HCT116 (cell line): ENCODE results near the gene TMEFF2. TPM values are rescaled to one million over a fixed set of nuclear protein-coding genes. Genes with fewer than 3 reads are reported as not detected.

Experiments
- ATAC-seq: fragments of 200-7000 bp; cut with Tn5 transposase; 2 replicates; pipeline ENCODE4 v1.9.1; 2020; ENCODE audit warnings: mild to moderate bottlenecking, moderate library complexity
- BruUV-seq: library from RNA; stranded (reverse); fragments of 400-500 nt; replicated peaks from 2 replicates; lab custom pipeline; 2021; lab: Mats Ljungman, UMichigan
- CTCF ChIA-PET: fragments of 300-600 bp; sonication (Branson Sonifier 250); formaldehyde crosslinking; loops from one replicate; lab custom pipeline; 2021; ENCODE audit warnings: antibody characterized with exemption; lab: Charles Lee
- POLR2A ChIA-PET: fragments of 300-600, 350-600 bp; sonication (Branson Sonifier 250); formaldehyde crosslinking; loops from one replicate; lab custom pipeline; 2021; ENCODE audit warnings: antibody characterized with exemption; lab: Charles Lee
- RAD21 ChIA-PET, 2 experiments: fragments of 300-600 bp; sonication (Branson Sonifier 250); formaldehyde crosslinking; loops; one replicate each; lab custom pipeline; 2023; ENCODE audit warnings: low total read pairs in 2 of 2; ENCODE audit not compliant: uncharacterized antibody in 2 of 2, unreplicated experiment in 2 of 2, low non-redundant PET in 1 of 2; lab: Charles Lee
- DNase-seq: peaks from one replicate; pipeline ENCODE4 v3.0.0-alpha.2; 2010; ENCODE audit warnings: low read depth, low spot score
- H2AFZ ChIP-seq: fragments of 200-600 bp; shearing (Covaris generic), sonication (generic); 2 replicates; pipeline ENCODE4 v1.6.1; 2017; ENCODE audit warnings: low read depth, mixed run types, mixed read lengths, antibody characterized with exemption, low read length; ENCODE audit not compliant: poor library complexity, severe bottlenecking
- H3K27ac ChIP-seq: 2 replicates; pipeline ENCODE4 v1.5.1; 2012; ENCODE audit warnings: low read depth, low read length
- H3K27me3 ChIP-seq: fragments of 200-600 bp; sonication (generic); 2 replicates; pipeline ENCODE4 v1.6.1; 2016; ENCODE audit warnings: mixed run types, low read length, mixed read lengths; ENCODE audit not compliant: insufficient read depth
- H3K36me3 ChIP-seq, 2 experiments: fragments of 200-500 bp in 1 of 2; fragments of 200-600 bp in 1 of 2; sonication (Bioruptor generic) in 1 of 2; sonication (generic) in 1 of 2; 2 replicates each; pipeline versions ENCODE4 v1.5.1 to v1.6.1; 2014 to 2016; ENCODE audit warnings: low read length in 2 of 2, inconsistent platforms in 1 of 2, mixed read lengths in 1 of 2, mixed run types in 1 of 2; ENCODE audit not compliant: insufficient read depth in 2 of 2, control insufficient read depth in 1 of 2
- H3K4me1 ChIP-seq, 2 experiments: fragments of 200-600 bp in 1 of 2; sonication (generic) in 1 of 2; 2 replicates each; pipeline versions ENCODE4 v1.5.1 to v1.6.1; 2012 to 2017; ENCODE audit warnings: low read length in 2 of 2, inconsistent platforms in 1 of 2, mild to moderate bottlenecking in 1 of 2, mixed read lengths in 1 of 2, mixed run types in 1 of 2, moderate library complexity in 1 of 2; ENCODE audit not compliant: insufficient read depth in 2 of 2, control insufficient read depth in 1 of 2
- H3K4me2 ChIP-seq: fragments of 200-600 bp; sonication (generic); 2 replicates; pipeline ENCODE4 v1.6.1; 2017; ENCODE audit warnings: mixed run types, low read length, mixed read lengths
- H3K4me3 ChIP-seq, 2 experiments: fragments of 200-600 bp in 1 of 2; sonication (generic) in 1 of 2; replicated peaks in 1 of 2; 2 replicates each; pipeline ENCODE4 v1.5.1; 2011 to 2016; ENCODE audit warnings: low read length in 2 of 2, control low read depth in 1 of 2, low read depth in 1 of 2, mild to moderate bottlenecking in 1 of 2, mixed read lengths in 1 of 2, mixed run types in 1 of 2
- H3K79me2 ChIP-seq: fragments of 200-600 bp; sonication (generic); 2 replicates; pipeline ENCODE4 v1.6.1; 2017; ENCODE audit warnings: mild to moderate bottlenecking, mixed run types, low read length, moderate library complexity, mixed read lengths; ENCODE audit not compliant: insufficient read depth
- H3K9ac ChIP-seq: fragments of 200-600 bp; sonication (generic); 2 replicates; pipeline ENCODE4 v1.6.1; 2016; ENCODE audit warnings: low read length, mixed read lengths
- H3K9me2 ChIP-seq: fragments of 200-600 bp; sonication (generic), shearing (Covaris generic); 2 replicates; pipeline ENCODE4 v1.6.1; 2017; ENCODE audit warnings: mixed run types, mild to moderate bottlenecking, moderate library complexity; ENCODE audit not compliant: insufficient read depth
- H3K9me3 ChIP-seq, 2 experiments: fragments of 200-500 bp in 1 of 2; fragments of 200-600 bp in 1 of 2; sonication (Bioruptor generic) in 1 of 2; sonication (generic) in 1 of 2; 2 replicates each; pipeline ENCODE4 v1.6.1; 2014 to 2017; ENCODE audit warnings: low read length in 2 of 2, mixed read lengths in 2 of 2, inconsistent platforms in 1 of 2, low read depth in 1 of 2, mild to moderate bottlenecking in 1 of 2, mixed run types in 1 of 2, moderate library complexity in 1 of 2; ENCODE audit not compliant: control insufficient read depth in 1 of 2, insufficient read depth in 1 of 2
- H4K20me1 ChIP-seq: fragments of 200-600 bp; sonication (generic), shearing (Covaris generic); 2 replicates; pipeline ENCODE4 v1.6.1; 2017; ENCODE audit warnings: mixed run types, mild to moderate bottlenecking, moderate library complexity; ENCODE audit not compliant: insufficient read depth
- CBX3 ChIP-seq: IDR thresholded peaks from 2 replicates; pipeline ENCODE4 v1.6.1; 2012; ENCODE audit warnings: low read depth
- CEBPB ChIP-seq: IDR thresholded peaks from 2 replicates; pipeline ENCODE4 v1.6.1; 2012; ENCODE audit warnings: low read depth
- EGR1 ChIP-seq: IDR thresholded peaks from 2 replicates; pipeline ENCODE4 v1.6.1; 2012; ENCODE audit warnings: low read depth
- ELF1 ChIP-seq: IDR thresholded peaks from 2 replicates; pipeline ENCODE4 v1.6.1; 2012; ENCODE audit warnings: low read depth, borderline replicate concordance
- EZH2 ChIP-seq: fragments of 200-600 bp; sonication (generic); IDR thresholded peaks from 2 replicates; pipeline ENCODE4 v1.6.1; 2017; ENCODE audit warnings: antibody characterized with exemption, mixed run types
- EZH2phosphoT487 ChIP-seq: fragments of 200-600 bp; IDR thresholded peaks from 2 replicates; pipeline ENCODE4 v1.6.1; 2018; ENCODE audit warnings: antibody characterized with exemption, borderline replicate concordance
- FOSL1 ChIP-seq: IDR thresholded peaks from 2 replicates; pipeline ENCODE4 v1.6.1; 2012; ENCODE audit warnings: low read depth
- REST ChIP-seq: IDR thresholded peaks from 2 replicates; pipeline ENCODE4 v1.6.1; 2012; ENCODE audit warnings: low read depth
- SIN3A ChIP-seq: IDR thresholded peaks from 2 replicates; pipeline ENCODE4 v1.6.1; 2012; ENCODE audit warnings: low read depth
- SP1 ChIP-seq: IDR thresholded peaks from 2 replicates; pipeline ENCODE4 v1.6.1; 2012; ENCODE audit warnings: low read depth
- TCF7L2 ChIP-seq: IDR thresholded peaks from 2 replicates; pipeline ENCODE4 v1.7.0; 2011; ENCODE audit warnings: borderline replicate concordance, inconsistent platforms; ENCODE audit not compliant: insufficient read depth, insufficient read length; ENCODE audit errors: extremely low read depth
- YY1 ChIP-seq: IDR thresholded peaks from 2 replicates; pipeline ENCODE4 v1.6.1; 2011; ENCODE audit warnings: low read length, low read depth, moderate library complexity, mild to moderate bottlenecking; ENCODE audit not compliant: insufficient replicate concordance; ENCODE audit errors: extremely low read depth
- ZBTB33 ChIP-seq: IDR thresholded peaks from 2 replicates; pipeline ENCODE4 v1.6.1; 2011; ENCODE audit warnings: mild to moderate bottlenecking, low read length, moderate library complexity; ENCODE audit not compliant: insufficient replicate concordance; ENCODE audit errors: extremely low read depth
- ZNF274 ChIP-seq: fragments of 200-500 bp; sonication (Bioruptor generic); IDR thresholded peaks from 2 replicates; pipeline ENCODE4 v1.6.1; 2014; ENCODE audit warnings: mild to moderate bottlenecking, low read depth, low read length, inconsistent platforms
- intact Hi-C: fragments of 100-400 bp; cut with micrococcal nuclease; formaldehyde crosslinking; loops from 2 replicates; pipeline ENCODE4 v1.10.0; 2022
- total RNA-seq: library from RNA; stranded (reverse); gene quantifications from one replicate; pipeline ENCODE4 v1.2.1, GENCODE V29; 2021; ENCODE audit not compliant: unreplicated experiment
- TF ChIP-seq, protein P1 (sequence below): IDR thresholded peaks from 2 replicates; pipeline ENCODE4 v1.6.1; 2012

The TMEFF2 gene
- total RNA-seq, 1 experiment from 2014 or later: not detected

DNA sequence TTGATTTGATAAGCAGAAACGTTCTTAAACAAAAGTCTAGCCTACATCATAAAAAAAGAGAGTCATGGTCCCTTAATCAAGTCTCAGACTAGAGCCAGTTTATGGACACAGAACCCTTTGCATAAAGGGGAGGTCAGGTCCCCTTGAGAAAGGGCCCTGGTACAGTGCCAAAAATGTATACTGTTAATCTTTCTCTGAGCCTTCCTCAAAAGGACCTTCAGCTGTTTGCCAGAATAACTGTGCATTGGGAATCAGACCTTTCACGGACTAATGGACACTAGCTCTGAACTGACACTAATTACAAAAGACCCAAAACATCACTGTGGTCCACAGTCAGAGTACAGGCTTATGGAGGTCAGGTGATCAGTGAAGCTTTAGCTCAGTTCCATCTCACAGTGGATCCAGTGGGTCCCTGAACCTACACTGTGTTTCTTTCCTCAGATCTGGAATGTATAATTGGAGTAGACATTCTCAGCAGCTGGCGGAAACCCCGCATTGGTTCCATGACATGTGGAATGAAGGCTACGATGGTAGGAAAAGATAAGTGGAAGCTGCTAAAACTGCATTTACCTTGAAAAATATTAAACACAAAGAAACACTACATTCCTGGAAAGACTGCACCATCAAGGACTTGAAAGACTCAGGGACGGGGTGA, 151.4 kb downstream of the TMEFF2 start:
- RAD21 ChIA-PET: no interaction called here
- intact Hi-C loops: no loop called here
- no peak for TF ChIP-seq EZH2
- no TSS peak for BruUV-seq
- no peak overlapping the region for H3K4me3 ChIP-seq
- no peaks in the 10 kb centered on the region for H3K9me3 ChIP-seq
- no peaks in the 10 kb centered on the region for H3K4me1 ChIP-seq
- POLR2A ChIA-PET: no interaction called here
- no peaks in the 10 kb centered on the region for H3K36me3 ChIP-seq
- DNase-seq (no peak), ATAC-seq (no peak)
- H3K27ac ChIP-seq: no peak overlapping the region
- H2AFZ ChIP-seq: no peak overlapping the region
- H3K4me2 ChIP-seq: no peak overlapping the region
- H3K79me2 ChIP-seq: no peaks in the 10 kb centered on the region
- H3K9me2 ChIP-seq: no peaks in the 10 kb centered on the region
- H3K9ac ChIP-seq: no peak overlapping the region
- H4K20me1 ChIP-seq: no peaks in the 10 kb centered on the region
- CTCF ChIA-PET: no interaction called here
- no peaks in the 10 kb centered on the region for H3K27me3 ChIP-seq

DNA sequence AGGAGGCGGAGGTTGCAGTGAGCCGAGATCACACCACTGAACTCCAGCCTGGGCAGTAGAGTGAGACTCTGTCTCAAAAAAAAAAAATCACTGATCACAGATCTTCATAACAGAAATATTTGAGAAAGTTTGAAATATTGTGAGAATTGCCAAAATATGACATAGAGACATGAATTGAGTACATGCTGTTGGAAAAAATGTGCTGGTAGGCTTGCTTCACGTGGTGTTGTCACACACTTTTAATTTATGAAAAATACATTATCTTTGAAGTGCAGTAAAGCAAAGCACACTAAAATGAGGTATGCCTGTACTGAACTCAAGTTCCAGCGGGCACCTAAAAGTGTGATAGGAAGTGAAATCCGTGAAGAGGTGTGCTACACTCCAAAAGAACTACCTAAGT, 152.6 kb downstream of the TMEFF2 start:
- DNase-seq: no peak
- Histone ChIP-seq H3K27me3 (no peaks in the 10 kb centered on the region), H3K4me3 (no peak overlapping the region), H3K9ac (no peak overlapping the region), H3K9me2 (no peaks in the 10 kb centered on the region), H3K4me2 (no peak overlapping the region), H3K79me2 (no peaks in the 10 kb centered on the region), H3K36me3 (no peaks in the 10 kb centered on the region), H4K20me1 (no peaks in the 10 kb centered on the region), H3K27ac (no peak overlapping the region), H3K9me3 (no peaks in the 10 kb centered on the region), H3K4me1 (no peaks in the 10 kb centered on the region), H2AFZ (no peak overlapping the region)
- intact Hi-C loops: no loop called here
- ChIA-PET POLR2A (no interaction called here), RAD21 (no interaction called here), CTCF (no interaction called here)
- ATAC-seq: no peak
- BruUV-seq: no TSS peak
- TF ChIP-seq TCF7L2: no peak
- TF ChIP-seq CEBPB: no peak
- TF ChIP-seq, protein P1, sequence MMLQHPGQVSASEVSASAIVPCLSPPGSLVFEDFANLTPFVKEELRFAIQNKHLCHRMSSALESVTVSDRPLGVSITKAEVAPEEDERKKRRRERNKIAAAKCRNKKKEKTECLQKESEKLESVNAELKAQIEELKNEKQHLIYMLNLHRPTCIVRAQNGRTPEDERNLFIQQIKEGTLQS: no peak
- no peak for TF ChIP-seq EZH2phosphoT487
- TF ChIP-seq SIN3A: no peak
- TF ChIP-seq CBX3: no peak
- TF ChIP-seq ZBTB33: no peak
- TF ChIP-seq REST: no peak
- no peak for TF ChIP-seq SP1
- no peak for TF ChIP-seq EGR1
- no peak for TF ChIP-seq FOSL1
- no peak for TF ChIP-seq EZH2
- TF ChIP-seq ZNF274: no peak
- no peak for TF ChIP-seq YY1
- TF ChIP-seq ELF1: no peak
